ENCODE data around the gene SCUBE1.
"Not testable (repeated sequence)": the region's sequence is repeated elsewhere in the genome, so short reads cannot be mapped to it uniquely, and the experiment has no call there.

The SCUBE1 gene

GRCh38 chr22:43295173-43295572 lies 48.0 kb downstream of the SCUBE1 start:
- no peaks in the 10 kb centered on the region for H3K9me3 Mint-ChIP-seq
- no peaks in the 10 kb centered on the region for H3K27me3 Mint-ChIP-seq
- H3K36me3 Mint-ChIP-seq (ENCODE audit: low read depth), result no peaks in the 10 kb centered on the region
- H3K4me1 Mint-ChIP-seq, result peaks cover 1% of the 10 kb centered on the region
- no peak overlapping the region for H3K27ac Mint-ChIP-seq
- no peak for ATAC-seq
- H3K4me3 Mint-ChIP-seq, result no peak overlapping the region
- DNase-seq, result no peak

GRCh38 chr22:43293655-43294392 lies 49.3 kb downstream of the SCUBE1 start:
- Mint-ChIP-seq H3K9me3 (no peaks in the 10 kb centered on the region), H3K36me3 (ENCODE audit: low read depth) (no peaks in the 10 kb centered on the region), H3K4me3 (no peak overlapping the region), H3K27ac (no peak overlapping the region), H3K27me3 (peaks cover 2% of the 10 kb centered on the region), H3K4me1 (peaks cover 3% of the 10 kb centered on the region)
- ATAC-seq, result no peak
- no peak for DNase-seq

GRCh38 chr22:43293259-43293654 lies 49.9 kb downstream of the SCUBE1 start:
- H3K27ac Mint-ChIP-seq, result no peak overlapping the region
- H3K4me1 Mint-ChIP-seq, result peaks cover 3% of the 10 kb centered on the region
- H3K36me3 Mint-ChIP-seq (ENCODE audit: low read depth), result no peaks in the 10 kb centered on the region
- H3K9me3 Mint-ChIP-seq, result no peaks in the 10 kb centered on the region
- peaks cover 2% of the 10 kb centered on the region for H3K27me3 Mint-ChIP-seq
- no peak overlapping the region for H3K4me3 Mint-ChIP-seq
- ATAC-seq (no peak), DNase-seq (no peak)

GRCh38 chr22:43292630-43293018 lies 50.5 kb downstream of the SCUBE1 start:
- no peaks in the 10 kb centered on the region for H3K36me3 Mint-ChIP-seq (ENCODE audit: low read depth)
- peaks cover 3% of the 10 kb centered on the region for H3K4me1 Mint-ChIP-seq
- ATAC-seq (no peak), DNase-seq (no peak)
- peaks cover 2% of the 10 kb centered on the region for H3K27me3 Mint-ChIP-seq
- H3K9me3 Mint-ChIP-seq, result no peaks in the 10 kb centered on the region
- H3K27ac Mint-ChIP-seq, result no peak overlapping the region
- H3K4me3 Mint-ChIP-seq, result no peak overlapping the region

- H3K4me3 Mint-ChIP-seq, result no peak overlapping the region
- peaks cover 2% of the 10 kb centered on the region for H3K27me3 Mint-ChIP-seq
- H3K36me3 Mint-ChIP-seq (ENCODE audit: low read depth), result no peaks in the 10 kb centered on the region
- H3K27ac Mint-ChIP-seq, result no peak overlapping the region
- no peak for ATAC-seq
- no peak for DNase-seq
- no peaks in the 10 kb centered on the region for H3K9me3 Mint-ChIP-seq
- H3K4me1 Mint-ChIP-seq, result peaks cover 3% of the 10 kb centered on the region
These were observed 51.8 kb downstream of the SCUBE1 start for GRCh38 chr22:43291381-43291780.

GRCh38 chr22:43289976-43290721 lies 53.0 kb downstream of the SCUBE1 start:
- peaks cover 3% of the 10 kb centered on the region for H3K4me1 Mint-ChIP-seq

GRCh38 chr22:43289531-43289963 lies 53.6 kb downstream of the SCUBE1 start:
- H3K27ac Mint-ChIP-seq, result no peak overlapping the region
- peaks cover 2% of the 10 kb centered on the region for H3K27me3 Mint-ChIP-seq
- ATAC-seq, result no peak
- H3K36me3 Mint-ChIP-seq (ENCODE audit: low read depth), result no peaks in the 10 kb centered on the region
- peaks cover 3% of the 10 kb centered on the region for H3K4me1 Mint-ChIP-seq
- DNase-seq, result no peak
- no peak overlapping the region for H3K4me3 Mint-ChIP-seq
- H3K9me3 Mint-ChIP-seq, result no peaks in the 10 kb centered on the region

More at GRCh38 chr22:43289976-43290721, 53.0 kb downstream of the SCUBE1 start:
- DNase-seq (no peak), ATAC-seq (no peak)
- peaks cover 2% of the 10 kb centered on the region for H3K27me3 Mint-ChIP-seq
- no peaks in the 10 kb centered on the region for H3K9me3 Mint-ChIP-seq
- H3K27ac Mint-ChIP-seq, result no peak overlapping the region
- no peak overlapping the region for H3K4me3 Mint-ChIP-seq
- H3K36me3 Mint-ChIP-seq (ENCODE audit: low read depth), result no peaks in the 10 kb centered on the region

- DNase-seq (no peak), ATAC-seq (no peak)
- Mint-ChIP-seq H3K27ac (no peak overlapping the region), H3K4me1 (peaks cover 3% of the 10 kb centered on the region), H3K9me3 (no peaks in the 10 kb centered on the region), H3K36me3 (ENCODE audit: low read depth) (no peaks in the 10 kb centered on the region), H3K27me3 (peaks cover 2% of the 10 kb centered on the region), H3K4me3 (no peak overlapping the region)
These were observed 54.3 kb downstream of the SCUBE1 start for GRCh38 chr22:43288807-43289420.

GRCh38 chr22:43288378-43288777 lies 54.8 kb downstream of the SCUBE1 start:
- Mint-ChIP-seq H3K27me3 (peaks cover 2% of the 10 kb centered on the region), H3K4me3 (no peak overlapping the region), H3K4me1 (peaks cover 3% of the 10 kb centered on the region), H3K36me3 (ENCODE audit: low read depth) (no peaks in the 10 kb centered on the region), H3K27ac (no peak overlapping the region), H3K9me3 (no peaks in the 10 kb centered on the region)
- DNase-seq (no peak), ATAC-seq (no peak)

- Mint-ChIP-seq H3K27me3 (peaks cover 2% of the 10 kb centered on the region), H3K36me3 (ENCODE audit: low read depth) (no peaks in the 10 kb centered on the region), H3K4me1 (peaks cover 3% of the 10 kb centered on the region), H3K9me3 (no peaks in the 10 kb centered on the region), H3K27ac (no peak overlapping the region), H3K4me3 (no peak overlapping the region)
- DNase-seq (no peak), ATAC-seq (no peak)
These were observed 55.7 kb downstream of the SCUBE1 start for GRCh38 chr22:43287441-43287840.

GRCh38 chr22:43281394-43281793 lies 61.8 kb downstream of the SCUBE1 start:
- H3K27ac Mint-ChIP-seq, result no peak overlapping the region
- DNase-seq (no peak), ATAC-seq (no peak)
- H3K36me3 Mint-ChIP-seq (ENCODE audit: low read depth), result no peaks in the 10 kb centered on the region
- H3K4me3 Mint-ChIP-seq, result no peak overlapping the region
- no peaks in the 10 kb centered on the region for H3K27me3 Mint-ChIP-seq
- H3K4me1 Mint-ChIP-seq, result no peaks in the 10 kb centered on the region
- H3K9me3 Mint-ChIP-seq, result no peaks in the 10 kb centered on the region

GRCh38 chr22:43280523-43280886 lies 62.7 kb downstream of the SCUBE1 start:
- H3K36me3 Mint-ChIP-seq (ENCODE audit: low read depth); H3K27ac Mint-ChIP-seq; H3K4me3 Mint-ChIP-seq: not testable (repeated sequence)

GRCh38 chr22:43279867-43280522 lies 63.2 kb downstream of the SCUBE1 start:
- DNase-seq (no peak), ATAC-seq (no peak)
- H3K36me3 Mint-ChIP-seq (ENCODE audit: low read depth), result no peaks in the 10 kb centered on the region
- no peak overlapping the region for H3K4me3 Mint-ChIP-seq
- H3K27ac Mint-ChIP-seq, result no peak overlapping the region
- no peaks in the 10 kb centered on the region for H3K4me1 Mint-ChIP-seq
- H3K27me3 Mint-ChIP-seq, result no peaks in the 10 kb centered on the region
- H3K9me3 Mint-ChIP-seq, result no peaks in the 10 kb centered on the region

More at GRCh38 chr22:43280523-43280886, 62.7 kb downstream of the SCUBE1 start:
- not testable (repeated sequence) for H3K9me3 Mint-ChIP-seq, H3K27me3 Mint-ChIP-seq, ATAC-seq, H3K4me1 Mint-ChIP-seq, DNase-seq

GRCh38 chr22:43277987-43278601 lies 65.1 kb downstream of the SCUBE1 start:
- Mint-ChIP-seq H3K27me3 (no peaks in the 10 kb centered on the region), H3K27ac (no peak overlapping the region), H3K4me3 (no peak overlapping the region), H3K36me3 (ENCODE audit: low read depth) (no peaks in the 10 kb centered on the region), H3K9me3 (no peaks in the 10 kb centered on the region), H3K4me1 (peaks cover 1% of the 10 kb centered on the region)
- ATAC-seq (no peak), DNase-seq (no peak)

All from activated naive CD8-positive, alpha-beta T cell treated with anti-CD3 and anti-CD28 coated beads, Interleukin-2, amount 50 U/mL, for 24 hours (primary cell).